GM13976 (cell line): ENCODE results near the gene ALOX12B.
"Not testable (repeated sequence)": the region's sequence is repeated elsewhere in the genome, so short reads cannot be mapped to it uniquely, and the experiment has no call there.

Experiments
- DNase-seq: peaks from one replicate; pipeline ENCODE4 v3.0.0; 2012; ENCODE audit warnings: low spot score
- CTCF ChIP-seq: IDR thresholded peaks from 2 replicates; pipeline ENCODE4 v1.5.1; 2012; ENCODE audit warnings: borderline replicate concordance, mild to moderate bottlenecking; ENCODE audit not compliant: insufficient read depth; ENCODE audit errors: extremely low read depth, missing control alignments, control extremely low read depth
- in situ Hi-C: fragments of 300-500 bp; cut with MboI; formaldehyde crosslinking; loops from one replicate; pipeline ENCODE4 v1.12.0; 2022; ENCODE audit warnings: low sequenced_read_pairs, mixed read lengths, inconsistent platforms; ENCODE audit not compliant: unreplicated experiment

Gene ALOX12B

GRCh38 chr17:8084250-8084649 is 3.3 kb downstream of the ALOX12B start:
- TF ChIP-seq CTCF = no peak
- DNase-seq = no peak
- in situ Hi-C loops = no loop called here

GRCh38 chr17:8082292-8082691 is 5.2 kb downstream of the ALOX12B start:
- no peak for DNase-seq
- in situ Hi-C loops = no loop called here
- TF ChIP-seq CTCF = no peak

- no peak for DNase-seq
- in situ Hi-C loops = no loop called here
- no peak for TF ChIP-seq CTCF
These were observed 5.6 kb downstream of the ALOX12B start for GRCh38 chr17:8081876-8082275.

GRCh38 chr17:8080799-8081219 is 6.7 kb downstream of the ALOX12B start:
- no peak for TF ChIP-seq CTCF
- in situ Hi-C loops = no loop called here
- DNase-seq = peak; percentile 15

GRCh38 chr17:8080208-8080798 is 7.2 kb downstream of the ALOX12B start:
- in situ Hi-C loops = no loop called here

GRCh38 chr17:8079291-8080207 is 8.0 kb downstream of the ALOX12B start:
- DNase-seq = peak; percentile 95
- in situ Hi-C loops = no loop called here
- peak; percentile 90 for TF ChIP-seq CTCF

More at GRCh38 chr17:8080208-8080798, 7.2 kb downstream of the ALOX12B start:
- no peak for TF ChIP-seq CTCF
- DNase-seq = peak; percentile 27

- DNase-seq, in situ Hi-C loops: not testable (repeated sequence)
These were observed 9.6 kb downstream of the ALOX12B start for GRCh38 chr17:8077939-8078338.
